Fibroblast of peridontal ligament (primary cell): ENCODE data around the gene PKMYT1.

Experiments used
- DNase-seq: peaks from one replicate; pipeline ENCODE4 v3.0.0-alpha.2; 2010; ENCODE audit errors: extremely low read depth

Gene PKMYT1

DNA sequence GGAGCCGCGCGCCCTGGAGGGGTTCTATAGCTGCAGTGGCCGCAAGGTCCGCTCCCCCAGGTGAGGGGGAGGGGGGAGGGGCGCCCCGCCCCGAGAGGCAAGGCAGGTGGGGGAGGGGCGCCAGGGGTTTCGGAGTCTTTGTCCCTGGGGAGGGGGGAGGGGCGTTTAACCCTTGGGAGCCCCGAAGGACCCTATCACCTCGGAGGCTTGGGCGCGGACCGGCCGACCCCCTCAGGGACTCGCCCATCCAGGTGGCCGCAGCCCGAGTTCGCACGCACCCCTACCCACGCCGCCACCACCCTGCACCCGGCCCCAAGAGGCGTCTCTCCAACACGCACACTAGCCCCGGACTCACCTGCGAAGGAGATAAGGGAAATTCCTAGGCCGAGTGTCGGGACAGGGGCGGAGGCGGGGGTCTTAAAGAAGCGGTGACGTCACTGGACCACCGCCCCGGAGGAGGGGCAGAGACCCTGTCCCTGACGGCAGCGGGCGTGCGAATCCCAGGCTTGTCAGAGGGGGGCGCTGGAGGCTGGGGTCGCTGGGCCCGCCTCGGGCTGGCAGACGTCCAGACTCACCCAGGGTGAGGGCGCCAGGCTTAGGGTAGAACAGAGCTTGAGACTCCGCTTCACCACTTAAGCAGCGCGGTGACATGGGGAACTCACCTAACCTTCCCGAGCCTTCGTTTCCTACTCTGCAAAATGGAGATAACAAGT, 37.7 kb upstream of the PKMYT1 start, which contains the start of gene CLDN6:
Gene CLDN6 (minus strand): TSS at position 390 of the 713 bp plus-strand sequence. CDS start 2,162 bp downstream, outside the sequence.
- no peak for DNase-seq

- no peak for DNase-seq
Measured at GRCh38 chr16:3017344-3017743, 37.1 kb upstream of the PKMYT1 start.

GRCh38 chr16:3015865-3016521, 35.7 kb upstream of the PKMYT1 start:
- no peak for DNase-seq

GRCh38 chr16:3014971-3015370, 34.7 kb upstream of the PKMYT1 start:
- no peak for DNase-seq

- no peak for DNase-seq
Measured at GRCh38 chr16:3013998-3014690, 33.9 kb upstream of the PKMYT1 start.

- DNase-seq = no peak
Measured at GRCh38 chr16:3013491-3013951, 33.3 kb upstream of the PKMYT1 start.

GRCh38 chr16:3012828-3013420, 32.7 kb upstream of the PKMYT1 start, which contains the start of gene CLDN9:
CLDN9 (plus strand) TSS chr16:3012923; CDS start chr16:3013363, 440 bp downstream.
- no peak for DNase-seq

GRCh38 chr16:3012246-3012645, 32.0 kb upstream of the PKMYT1 start:
- no peak for DNase-seq

DNA sequence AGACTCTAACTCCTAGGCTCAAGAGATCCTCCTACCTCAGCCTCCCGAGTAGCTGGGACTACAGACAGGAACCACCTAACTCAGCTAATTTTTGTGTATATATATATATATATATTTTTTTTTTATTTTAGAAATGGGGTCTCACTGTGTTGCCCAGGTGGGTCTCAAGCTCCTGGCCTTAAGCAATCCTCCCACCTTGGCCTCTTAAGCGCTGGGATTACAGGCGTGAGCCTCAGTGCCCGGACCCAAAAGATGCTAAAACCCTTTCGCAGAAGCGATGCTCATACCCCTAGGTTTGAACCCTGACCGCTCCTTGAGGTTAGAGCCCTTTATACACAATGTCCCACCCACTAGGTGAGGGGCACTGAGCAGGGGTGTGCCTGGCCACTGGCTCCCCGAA, 30.3 kb upstream of the PKMYT1 start:
- no peak for DNase-seq

DNA sequence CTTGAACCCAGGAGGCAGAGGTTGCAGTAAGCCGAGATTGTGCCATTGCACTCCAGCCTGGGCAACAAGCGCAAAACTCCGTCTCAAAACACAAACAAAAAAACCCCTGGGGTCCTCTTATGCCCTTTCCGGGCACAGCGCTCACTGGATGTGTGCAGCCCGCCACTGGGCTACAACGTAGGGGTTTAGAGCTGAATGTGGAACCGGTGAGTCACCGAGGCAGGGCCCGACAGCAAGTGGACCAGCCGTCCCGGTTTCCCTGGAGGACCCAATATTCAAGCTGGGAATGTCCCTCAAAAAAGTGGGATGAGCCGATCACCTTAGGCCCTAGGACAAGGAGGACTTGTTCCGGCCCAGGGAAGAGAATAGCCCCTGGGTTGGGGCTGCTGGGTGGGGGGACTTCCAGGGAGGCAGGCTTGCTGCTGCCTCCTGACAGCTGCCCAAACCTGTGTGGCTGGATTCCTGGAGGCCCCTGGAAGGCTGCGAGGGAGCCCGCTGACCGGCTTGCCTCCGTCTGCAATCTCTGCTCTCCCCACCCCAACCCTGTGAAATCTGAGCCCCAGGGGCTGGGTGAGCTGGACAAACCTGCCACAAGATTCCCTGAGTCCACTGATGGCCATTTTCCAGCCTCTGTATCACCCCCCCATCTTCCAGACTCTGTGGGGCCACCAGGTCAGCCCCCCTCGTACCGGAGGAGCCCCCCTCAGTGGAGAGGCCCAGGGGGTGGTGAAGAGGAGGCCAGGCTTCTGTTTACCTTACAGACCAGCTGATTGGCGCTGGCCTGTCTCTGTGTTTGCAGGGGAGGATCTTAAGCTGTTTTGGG, 29.5 kb upstream of the PKMYT1 start:
- DNase-seq = no peak

DNA sequence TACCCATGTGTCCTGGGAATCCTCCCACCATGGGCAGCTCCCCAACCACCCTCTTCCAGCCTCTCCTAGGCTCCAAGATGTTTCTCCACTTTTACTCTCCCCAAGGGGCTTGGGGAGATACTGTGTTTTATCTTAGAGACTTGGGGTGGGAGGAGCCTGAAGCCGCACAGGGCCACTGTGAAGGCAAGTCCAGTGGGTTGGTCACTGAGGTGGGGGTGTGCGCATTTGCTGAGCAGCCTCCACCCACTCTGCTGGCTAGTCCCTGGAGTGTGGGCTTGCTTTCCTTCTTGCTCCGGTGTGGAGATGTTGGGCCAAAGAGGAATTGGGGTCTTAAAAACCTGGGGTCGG, 28.4 kb upstream of the PKMYT1 start:
- DNase-seq = no peak

- no peak for DNase-seq
Measured at GRCh38 chr16:3007957-3008689, 27.9 kb upstream of the PKMYT1 start.

- no peak for DNase-seq
Measured at GRCh38 chr16:3007059-3007956, 27.1 kb upstream of the PKMYT1 start.

- DNase-seq = no peak
Measured at GRCh38 chr16:3004781-3005284, 24.6 kb upstream of the PKMYT1 start.

GRCh38 chr16:3004319-3004718, 24.1 kb upstream of the PKMYT1 start:
- DNase-seq = no peak

- peak; percentile 95 for DNase-seq
Measured at GRCh38 chr16:3003582-3004270, 23.5 kb upstream of the PKMYT1 start.

GRCh38 chr16:3001316-3001715, 21.1 kb upstream of the PKMYT1 start:
- no peak for DNase-seq

- no peak for DNase-seq
Measured at GRCh38 chr16:3000540-3000939, 20.3 kb upstream of the PKMYT1 start.

- no peak for DNase-seq
Measured at GRCh38 chr16:2999929-3000328, 19.7 kb upstream of the PKMYT1 start.
